Kidney epithelial cell (primary cell): ENCODE measurements around the gene TMEM135. TPM values are rescaled to one million over a fixed set of nuclear protein-coding genes. Genes with fewer than 3 reads are reported as not detected.

ENCODE experiments used
- DNase-seq: peaks from one replicate; pipeline ENCODE4 v3.0.0-alpha.2; 2010; ENCODE audit warnings: low read depth
- H3K27me3 ChIP-seq: 2 replicates; pipeline ENCODE4 v1.6.0; 2011; ENCODE audit warnings: low read length; ENCODE audit not compliant: control insufficient read depth, insufficient read depth
- H3K36me3 ChIP-seq: 2 replicates; pipeline ENCODE4 v1.5.1; 2011; ENCODE audit warnings: low read length; ENCODE audit not compliant: control insufficient read depth, insufficient read depth
- H3K4me3 ChIP-seq: 2 replicates; pipeline ENCODE4 v1.5.1; 2011; ENCODE audit warnings: low read depth, mild to moderate bottlenecking, control low read depth, low read length
- CTCF ChIP-seq: IDR thresholded peaks from 2 replicates; pipeline ENCODE4 v1.5.1; 2011; ENCODE audit warnings: mild to moderate bottlenecking, moderate library complexity, low read length, control low read depth, inconsistent platforms; ENCODE audit not compliant: insufficient read depth, poor library complexity, severe bottlenecking
- total RNA-seq: library from RNA; depleted of rRNA; stranded (reverse); fragments of >200 nt; gene quantifications from 2 replicates; pipeline ENCODE4 v1.2.3, GENCODE V29; 2015

Gene TMEM135
- total RNA-seq, 1 donor from 2014 or later = 14.5 TPM

- DNase-seq = no peak
- no peak for TF ChIP-seq CTCF
Measured at GRCh38 chr11:87330187-87330601, 292.5 kb downstream of the TMEM135 start.

GRCh38 chr11:87331273-87331672 is 293.5 kb downstream of the TMEM135 start:
- TF ChIP-seq CTCF = no peak
- no peak for DNase-seq
- no peaks in the 10 kb centered on the region for H3K27me3 ChIP-seq
- no peak overlapping the region for H3K4me3 ChIP-seq
- no peaks in the 10 kb centered on the region for H3K36me3 ChIP-seq

More at GRCh38 chr11:87330187-87330601, 292.5 kb downstream of the TMEM135 start:
- Histone ChIP-seq H3K36me3 (no peaks in the 10 kb centered on the region), H3K27me3 (no peaks in the 10 kb centered on the region), H3K4me3 (no peak overlapping the region)

GRCh38 chr11:87338046-87338639 is 300.4 kb downstream of the TMEM135 start:
- DNase-seq = no peak
- H3K4me3 ChIP-seq = no peak overlapping the region
- no peaks in the 10 kb centered on the region for H3K36me3 ChIP-seq
- no peaks in the 10 kb centered on the region for H3K27me3 ChIP-seq
- no peak for TF ChIP-seq CTCF

GRCh38 chr11:87339416-87339815 is 301.7 kb downstream of the TMEM135 start:
- TF ChIP-seq CTCF = no peak
- no peak for DNase-seq
- Histone ChIP-seq H3K27me3 (no peaks in the 10 kb centered on the region), H3K36me3 (no peaks in the 10 kb centered on the region), H3K4me3 (no peak overlapping the region)

GRCh38 chr11:87347441-87347840 is 309.7 kb downstream of the TMEM135 start:
- no peaks in the 10 kb centered on the region for H3K27me3 ChIP-seq
- no peak overlapping the region for H3K4me3 ChIP-seq
- no peaks in the 10 kb centered on the region for H3K36me3 ChIP-seq
- TF ChIP-seq CTCF = no peak
- DNase-seq = no peak

GRCh38 chr11:87347854-87348253 is 310.1 kb downstream of the TMEM135 start:
- TF ChIP-seq CTCF = no peak
- no peaks in the 10 kb centered on the region for H3K36me3 ChIP-seq
- no peaks in the 10 kb centered on the region for H3K27me3 ChIP-seq
- no peak overlapping the region for H3K4me3 ChIP-seq
- DNase-seq = no peak
